ENCODE data around the gene C22orf23.

- no peak for TF ChIP-seq CTCF (IDR thresholded peaks at IDR 0.05)
- TF ChIP-seq POLR2A (IDR thresholded peaks at IDR 0.05) = no peak
Observed at GRCh38 chr22:37912171-37912570, 41.2 kb downstream of the C22orf23 start.
